IMR-90 (cell line): ENCODE data around the gene KNL1. TPM values are rescaled to one million over a fixed set of nuclear protein-coding genes. Genes with fewer than 3 reads are reported as not detected.

Experiments used
- ATAC-seq: fragments of 200-7000 bp; cut with Tn5 transposase; 2 replicates; pipeline ENCODE4 v1.9.1; 2020; ENCODE audit warnings: low read depth, mild to moderate bottlenecking, moderate library complexity
- BruUV-seq: library from RNA; stranded (reverse); fragments of 400-500 nt; replicated peaks from 2 replicates; lab custom pipeline; 2021; lab: Mats Ljungman, UMichigan
- CTCF ChIA-PET: fragments of 300-600 bp; formaldehyde crosslinking; extraction: SDS; loops from one replicate; lab custom pipeline; 2021; ENCODE audit warnings: antibody characterized with exemption; lab: Yijun Ruan, JAX
- POLR2A ChIA-PET: fragments of 300-600 bp; sonication (Branson Sonifier 250); formaldehyde crosslinking; loops from one replicate; lab custom pipeline; 2022; ENCODE audit warnings: antibody characterized with exemption; ENCODE audit not compliant: unreplicated experiment; lab: Charles Lee
- DNase-seq: peaks from one replicate; pipeline ENCODE4 v3.0.0; 2013
- H2AFZ ChIP-seq: replicated peaks from 2 replicates; pipeline ENCODE3; 2013; ENCODE audit warnings: low read length, mild to moderate bottlenecking; ENCODE audit not compliant: poor library complexity
- H2AK5ac ChIP-seq: 2 replicates; pipeline ENCODE4 v1.6.1; 2013; ENCODE audit warnings: low read depth, low read length, inconsistent platforms
- H2AK9ac ChIP-seq: replicated peaks from 2 replicates; pipeline ENCODE3; 2013; ENCODE audit warnings: mild to moderate bottlenecking, low read depth, low read length, moderate library complexity; ENCODE audit not compliant: poor library complexity
- H2BK120ac ChIP-seq: 2 replicates; pipeline ENCODE4 v1.6.1; 2013; ENCODE audit warnings: low read depth, low read length, inconsistent platforms
- H2BK15ac ChIP-seq: 3 replicates; pipeline ENCODE4 v1.6.1; 2013; ENCODE audit warnings: low read depth, low read length, inconsistent platforms
- H2BK20ac ChIP-seq: 2 replicates; pipeline ENCODE4 v1.6.1; 2013; ENCODE audit warnings: low read depth, mild to moderate bottlenecking, inconsistent platforms, low read length, moderate library complexity
- H2BK5ac ChIP-seq: 2 replicates; pipeline ENCODE4 v1.6.1; 2013; ENCODE audit warnings: mild to moderate bottlenecking, low read depth, low read length, inconsistent platforms; ENCODE audit not compliant: poor library complexity, severe bottlenecking
- H3K14ac ChIP-seq: replicated peaks from 2 replicates; pipeline ENCODE4 v1.6.1; 2013; ENCODE audit warnings: low read depth, low read length, inconsistent platforms
- H3K18ac ChIP-seq: 2 replicates; pipeline ENCODE4 v1.6.1; 2013; ENCODE audit warnings: low read depth, low read length, control low read depth
- H3K23ac ChIP-seq: 2 replicates; pipeline ENCODE4 v1.6.1; 2013; ENCODE audit warnings: low read depth, low read length, inconsistent platforms
- H3K27ac ChIP-seq: 2 replicates; pipeline ENCODE4 v1.5.1; 2013; ENCODE audit warnings: mild to moderate bottlenecking, control low read depth, low read length; ENCODE audit not compliant: insufficient read depth
- H3K27me3 ChIP-seq: 2 replicates; pipeline ENCODE4 v1.6.1; 2013; ENCODE audit warnings: low read length; ENCODE audit not compliant: control insufficient read depth, insufficient read depth
- H3K36me3 ChIP-seq: 2 replicates; pipeline ENCODE4 v1.6.1; 2013; ENCODE audit warnings: low read length, mixed read lengths; ENCODE audit not compliant: control insufficient read depth, insufficient read depth
- H3K4ac ChIP-seq: 2 replicates; pipeline ENCODE4 v1.6.1; 2013; ENCODE audit warnings: low read depth, low read length, inconsistent platforms
- H3K4me1 ChIP-seq: 2 replicates; pipeline ENCODE4 v1.6.1; 2013; ENCODE audit warnings: low read length, mixed read lengths; ENCODE audit not compliant: control insufficient read depth, insufficient read depth
- H3K4me2 ChIP-seq: 2 replicates; pipeline ENCODE4 v1.6.1; 2013; ENCODE audit warnings: low read depth, mild to moderate bottlenecking, control low read depth, low read length, moderate library complexity
- H3K4me3 ChIP-seq: 2 replicates; pipeline ENCODE4 v1.5.1; 2013; ENCODE audit warnings: low read depth, mild to moderate bottlenecking, control low read depth, low read length, moderate library complexity; ENCODE audit not compliant: insufficient read depth
- H3K56ac ChIP-seq: 2 replicates; pipeline ENCODE4 v1.6.1; 2013; ENCODE audit warnings: low read length, inconsistent platforms; ENCODE audit not compliant: insufficient read depth; ENCODE audit errors: extremely low read depth
- H3K79me1 ChIP-seq, 2 experiments: 2 replicates each; pipeline ENCODE4 v1.6.1; 2013; ENCODE audit warnings: low read length in 2 of 2, inconsistent platforms in 1 of 2, low read depth in 1 of 2
- H3K9ac ChIP-seq: 2 replicates; pipeline ENCODE4 v1.6.1; 2013; ENCODE audit warnings: low read depth, low read length, control low read depth
- H3K9me1 ChIP-seq: 2 replicates; pipeline ENCODE4 v1.6.1; 2013; ENCODE audit warnings: low read length, inconsistent platforms; ENCODE audit not compliant: insufficient read depth
- H3K9me3 ChIP-seq: 2 replicates; pipeline ENCODE4 v1.6.1; 2013; ENCODE audit warnings: low read length; ENCODE audit not compliant: control insufficient read depth, insufficient read depth
- H4K20me1 ChIP-seq: 2 replicates; pipeline ENCODE4 v1.6.1; 2013; ENCODE audit warnings: low read length, inconsistent platforms; ENCODE audit not compliant: insufficient read depth
- H4K5ac ChIP-seq: 2 replicates; pipeline ENCODE4 v1.6.1; 2013; ENCODE audit warnings: mild to moderate bottlenecking, low read depth, low read length, control low read depth
- H4K8ac ChIP-seq, 2 experiments: 2 replicates each; pipeline ENCODE4 v1.6.1; 2013; ENCODE audit warnings: low read depth in 2 of 2, low read length in 2 of 2, control low read depth in 1 of 2, inconsistent platforms in 1 of 2
- H4K91ac ChIP-seq: 2 replicates; pipeline ENCODE4 v1.6.1; 2013; ENCODE audit warnings: low read depth, low read length, inconsistent platforms; ENCODE audit not compliant: insufficient read depth
- BHLHE40 ChIP-seq: fragments of 150-350 bp; IDR thresholded peaks from 2 replicates; pipeline ENCODE4 v1.6.1; 2016; ENCODE audit warnings: mild to moderate bottlenecking, low read depth, low read length
- CHD1 ChIP-seq: IDR thresholded peaks from 2 replicates; pipeline ENCODE4 v1.6.1; 2012; ENCODE audit warnings: low read depth, low read length, improper control_type of control experiment
- CTCF ChIP-seq: conservative IDR thresholded peaks from 2 replicates; pipeline ENCODE4 v1.5.1; 2012; ENCODE audit warnings: mild to moderate bottlenecking, low read depth, low read length, improper control_type of control experiment
- ELK1 ChIP-seq: fragments of 150-350 bp; IDR thresholded peaks from 2 replicates; pipeline ENCODE4 v1.6.1; 2016; ENCODE audit warnings: low read depth, mild to moderate bottlenecking, low read length, moderate library complexity, borderline replicate concordance
- FOS ChIP-seq: fragments of 150-350 bp; IDR thresholded peaks from 2 replicates; pipeline ENCODE4 v1.6.1; 2016; ENCODE audit warnings: low read depth, low read length
- MAZ ChIP-seq: IDR thresholded peaks from 2 replicates; pipeline ENCODE4 v1.6.1; 2012; ENCODE audit warnings: low read depth, mild to moderate bottlenecking, low read length, improper control_type of control experiment, moderate library complexity, borderline replicate concordance
- POLR2A ChIP-seq: IDR thresholded peaks from 2 replicates; pipeline ENCODE4 v1.6.1; 2012; ENCODE audit warnings: mild to moderate bottlenecking, low read depth, low read length
- RAD21 ChIP-seq: IDR thresholded peaks from 2 replicates; pipeline ENCODE4 v1.6.1; 2012; ENCODE audit warnings: low read length, improper control_type of control experiment
- RCOR1 ChIP-seq: IDR thresholded peaks from 2 replicates; pipeline ENCODE4 v1.6.1; 2012; ENCODE audit warnings: mild to moderate bottlenecking, low read length, improper control_type of control experiment; ENCODE audit not compliant: insufficient replicate concordance
- RFX5 ChIP-seq: IDR thresholded peaks from 2 replicates; pipeline ENCODE4 v1.8.0; 2012; ENCODE audit warnings: low read depth, mild to moderate bottlenecking, low read length, moderate library complexity
- SMC3 ChIP-seq: fragments of 150-350 bp; IDR thresholded peaks from 2 replicates; pipeline ENCODE4 v1.6.1; 2016; ENCODE audit warnings: low read depth, mild to moderate bottlenecking, antibody characterized with exemption, low read length, moderate library complexity
- USF2 ChIP-seq: fragments of 150-350 bp; IDR thresholded peaks from 2 replicates; pipeline ENCODE4 v1.6.1; 2017; ENCODE audit warnings: mild to moderate bottlenecking, antibody characterized with exemption, low read length, low read depth
- WGBS, 2 experiments: methylation state at CpG; one replicate each; pipeline versions ENCODE4 v1.1.5 to v1.1.7; 2013; ENCODE audit warnings: missing lambda C conversion rate in 2 of 2; ENCODE audit not compliant: insufficient read length in 1 of 2; ENCODE audit errors: extremely low coverage in 2 of 2; 5-methylcytosine and 5-hydroxymethylcytosine counted together
- dilution Hi-C: fragments of 300-500 bp; cut with HindIII; formaldehyde crosslinking; loops from one replicate; pipeline ENCODE4 v1.14.3; 2018; ENCODE audit warnings: low sequenced_read_pairs; ENCODE audit not compliant: unreplicated experiment
- in situ Hi-C: fragments of 300-500 bp; cut with MboI; formaldehyde crosslinking; loops from 3 replicates; pipeline ENCODE4 v1.14.3; 2019; ENCODE audit warnings: low sequenced_read_pairs, inconsistent platforms, mixed read lengths
- intact Hi-C: fragments of 100-400 bp; cut with micrococcal nuclease; formaldehyde crosslinking; loops from 2 replicates; pipeline ENCODE4 v1.10.0; 2022
- polyA plus RNA-seq, 3 experiments: library from polyadenylated mRNA; depleted of rRNA; stranded (reverse); fragments of >200 nt; gene quantifications; 2 replicates each; pipeline ENCODE4 v1.2.3, GENCODE V29; 2012; ENCODE audit warnings: low replicate concordance in 1 of 3
- total RNA-seq: library from RNA; depleted of rRNA; stranded (reverse); fragments of >200 nt; gene quantifications from 2 replicates; pipeline ENCODE4 v1.2.3, GENCODE V29; 2012

The KNL1 gene
- total and polyA plus RNA-seq, 2 of the 4 experiments (the other 2 are of a cell fraction) = 3.1 to 25.1 TPM

GRCh38 chr15:40688932-40689799, 95.1 kb downstream of the KNL1 start (continued):
- TF ChIP-seq BHLHE40 = no peak

GRCh38 chr15:40691737-40692136, 97.7 kb downstream of the KNL1 start:
- Histone ChIP-seq H3K18ac (no peak overlapping the region), H4K91ac (no peak overlapping the region), H2BK5ac (no peak overlapping the region), H3K9me3 (no peaks in the 10 kb centered on the region), H3K9ac (no peak overlapping the region), H2AFZ (no peak overlapping the region), H3K23ac (no peak overlapping the region), H3K4me2 (no peak overlapping the region), H4K5ac (no peak overlapping the region), H3K14ac (no peak overlapping the region), H3K9me1 (no peaks in the 10 kb centered on the region), H3K4ac (no peak overlapping the region), H3K4me3 (no peak overlapping the region), H3K4me1 (peaks cover 4% of the 10 kb centered on the region; the same call in 1 of the 2 replicates), H2BK15ac (no peak overlapping the region), H3K56ac (no peak overlapping the region), H4K20me1 (peaks cover 3% of the 10 kb centered on the region; the same call in 1 of the 2 replicates), H2BK120ac (no peak overlapping the region), H2AK9ac (no peak overlapping the region), H3K27me3 (no peaks in the 10 kb centered on the region), H3K79me1 (peaks cover 20 to 29% of the 10 kb centered on the region in 2 experiments), H3K27ac (no peak overlapping the region), H4K8ac (no peak overlapping the region), H2BK20ac (no peak overlapping the region), H3K36me3 (peaks cover 4% of the 10 kb centered on the region; the same call in 1 of the 2 replicates), H2AK5ac (no peak overlapping the region)
- intact Hi-C loops = no loop called here
- 100% methylated on average over 3 of the region's 4 CpGs; no CpG with 5 or more reads in 1 of the 2 experiments for WGBS, 2 experiments
- ATAC-seq = no peak
- dilution Hi-C loops = no loop called here
- no peak for DNase-seq
- in situ Hi-C loops = no loop called here
- no TSS peak for BruUV-seq
- ChIA-PET CTCF (no interaction called here), POLR2A (no interaction called here)
- TF ChIP-seq RFX5 = no peak
- no peak for TF ChIP-seq POLR2A
- TF ChIP-seq MAZ = no peak
- TF ChIP-seq FOS = no peak
- no peak for TF ChIP-seq CHD1
- no peak for TF ChIP-seq RAD21
- no peak for TF ChIP-seq SMC3
- no peak for TF ChIP-seq CTCF
- TF ChIP-seq RCOR1 = no peak
- no peak for TF ChIP-seq ELK1
- TF ChIP-seq USF2 = no peak
- no peak for TF ChIP-seq BHLHE40
